ENCODE results near the gene AGPS.

Gene AGPS

DNA sequence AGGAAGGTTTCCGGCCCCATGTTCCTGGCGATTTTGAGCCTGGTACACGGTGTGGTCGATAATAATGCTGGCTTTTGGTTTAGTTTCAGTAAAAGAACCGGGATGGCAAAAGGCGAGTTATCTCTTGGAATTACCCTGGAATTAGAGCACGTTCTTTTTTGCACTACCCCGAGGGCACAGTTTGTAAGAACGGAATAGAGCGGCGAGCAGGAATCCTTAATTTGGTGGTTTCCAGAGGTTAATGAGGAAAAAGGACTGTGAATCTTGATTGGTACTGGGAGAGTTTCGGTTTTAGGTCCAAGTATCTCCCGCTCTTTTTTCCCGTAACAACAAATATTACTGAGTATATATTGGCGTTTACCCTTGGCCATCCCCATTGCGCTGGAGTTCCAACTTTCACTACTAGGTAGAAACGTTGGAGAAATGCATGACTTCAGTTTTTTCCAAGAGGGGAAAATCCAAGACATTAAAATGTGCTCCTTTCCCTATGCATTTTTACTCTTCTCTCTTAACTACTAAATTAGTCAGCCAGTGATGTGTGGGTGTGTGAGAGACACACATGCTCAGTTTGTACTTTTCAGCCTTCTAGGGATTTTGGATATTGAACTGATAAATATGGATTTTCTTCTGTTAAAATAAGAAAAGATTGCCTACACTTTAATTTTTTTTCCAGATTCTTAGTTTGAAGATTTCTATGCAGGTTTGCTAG is 160.8 kb downstream of the AGPS start:
- DNase-seq (ENCODE audit: extremely low spot score), result no peak
- ChIA-PET CTCF (interaction anchor here (1.3 kb wide), 1 partner anchor 52 kb away, joined by 3 read pairs; no protein-coding TSS in a partner anchor), POLR2A (no interaction called here)
- TF ChIP-seq, protein P1, sequence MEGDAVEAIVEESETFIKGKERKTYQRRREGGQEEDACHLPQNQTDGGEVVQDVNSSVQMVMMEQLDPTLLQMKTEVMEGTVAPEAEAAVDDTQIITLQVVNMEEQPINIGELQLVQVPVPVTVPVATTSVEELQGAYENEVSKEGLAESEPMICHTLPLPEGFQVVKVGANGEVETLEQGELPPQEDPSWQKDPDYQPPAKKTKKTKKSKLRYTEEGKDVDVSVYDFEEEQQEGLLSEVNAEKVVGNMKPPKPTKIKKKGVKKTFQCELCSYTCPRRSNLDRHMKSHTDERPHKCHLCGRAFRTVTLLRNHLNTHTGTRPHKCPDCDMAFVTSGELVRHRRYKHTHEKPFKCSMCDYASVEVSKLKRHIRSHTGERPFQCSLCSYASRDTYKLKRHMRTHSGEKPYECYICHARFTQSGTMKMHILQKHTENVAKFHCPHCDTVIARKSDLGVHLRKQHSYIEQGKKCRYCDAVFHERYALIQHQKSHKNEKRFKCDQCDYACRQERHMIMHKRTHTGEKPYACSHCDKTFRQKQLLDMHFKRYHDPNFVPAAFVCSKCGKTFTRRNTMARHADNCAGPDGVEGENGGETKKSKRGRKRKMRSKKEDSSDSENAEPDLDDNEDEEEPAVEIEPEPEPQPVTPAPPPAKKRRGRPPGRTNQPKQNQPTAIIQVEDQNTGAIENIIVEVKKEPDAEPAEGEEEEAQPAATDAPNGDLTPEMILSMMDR (IDR thresholded peaks at IDR 0.05; ENCODE audit: control extremely low read depth, extremely low read depth, low read depth, missing control alignments), result no peak

DNA sequence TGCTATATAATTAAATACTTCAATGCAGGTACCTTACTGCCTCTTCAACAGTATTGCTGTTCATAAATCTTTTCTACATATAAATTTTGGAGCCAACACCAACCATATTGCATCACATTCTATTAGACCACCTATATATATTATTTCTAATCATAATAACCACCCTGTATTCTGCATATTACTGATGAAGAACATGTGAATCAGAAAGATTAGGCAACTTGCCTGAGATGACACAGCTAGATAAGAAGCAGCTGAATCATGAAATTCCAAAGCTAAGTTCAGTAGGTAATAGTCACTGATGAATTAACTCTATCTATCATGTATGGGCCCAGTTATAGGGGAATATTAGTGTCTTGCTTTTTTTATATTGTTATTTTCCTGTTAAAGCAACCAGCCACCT is 161.8 kb downstream of the AGPS start:
- POLR2A ChIA-PET, result no interaction called here
- CTCF ChIA-PET, result interaction anchor here (1.2 to 2.7 kb wide), 3 partner anchors 11 to 20 kb away, joined by 4 to 6 read pairs (median 5); no protein-coding TSS in a partner anchor
- TF ChIP-seq, protein P1 (IDR thresholded peaks at IDR 0.05; ENCODE audit: control extremely low read depth, extremely low read depth, low read depth, missing control alignments), result no peak
- no peak for DNase-seq (ENCODE audit: extremely low spot score)

DNA sequence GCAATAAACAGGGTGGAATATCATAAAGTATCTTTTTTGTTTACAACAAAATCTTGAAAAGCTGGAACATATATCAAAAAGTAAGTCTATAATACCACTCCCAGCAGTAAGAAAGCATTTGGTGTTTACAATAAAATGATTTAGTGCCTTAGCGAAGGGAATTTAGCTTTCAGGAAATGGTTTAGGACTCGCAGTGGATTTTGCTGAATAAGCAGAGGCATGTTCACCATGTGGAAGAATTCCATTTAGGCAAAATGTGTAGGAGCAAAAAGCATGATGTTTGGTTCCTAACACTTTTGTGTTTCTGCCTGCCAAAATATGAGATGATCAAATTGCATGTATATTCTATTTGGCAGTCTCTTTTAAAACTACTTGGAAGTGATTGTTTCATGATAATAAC is 163.6 kb downstream of the AGPS start:
- ChIA-PET POLR2A (no interaction called here), CTCF (interaction anchor here (1.0 to 2.7 kb wide), 4 partner anchors 9 to 66 kb away, joined by 3 to 6 read pairs (median 4); no protein-coding TSS in a partner anchor)
- TF ChIP-seq, protein P1 (IDR thresholded peaks at IDR 0.05; ENCODE audit: control extremely low read depth, extremely low read depth, low read depth, missing control alignments), result no peak
- no peak for DNase-seq (ENCODE audit: extremely low spot score)

DNA sequence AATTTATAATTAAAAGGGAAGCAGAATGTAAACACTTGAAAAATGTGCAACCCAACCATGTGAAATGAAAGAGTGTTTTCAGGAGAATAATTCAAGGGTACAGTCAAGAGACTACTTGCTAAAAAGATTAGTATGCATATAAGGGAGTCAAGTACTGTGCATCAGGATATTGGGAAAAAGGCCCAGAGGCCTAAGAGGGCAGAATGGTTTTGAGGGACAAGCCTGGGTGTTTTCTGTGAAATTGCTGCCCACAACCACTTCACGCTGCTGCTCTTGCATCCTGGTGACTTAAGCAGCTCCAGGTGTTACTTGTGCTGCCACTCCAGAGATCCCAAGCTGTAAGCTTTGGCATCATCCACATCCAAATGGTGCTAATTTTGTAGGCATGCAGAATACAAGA is 165.2 kb downstream of the AGPS start:
- no peak for DNase-seq (ENCODE audit: extremely low spot score)
- TF ChIP-seq, protein P1 (IDR thresholded peaks at IDR 0.05; ENCODE audit: control extremely low read depth, extremely low read depth, low read depth, missing control alignments), result no peak
- CTCF ChIA-PET, result interaction anchor here (0.9 kb wide), 1 partner anchor 45 kb away, joined by 3 read pairs; no protein-coding TSS in a partner anchor
- POLR2A ChIA-PET, result no interaction called here

DNA sequence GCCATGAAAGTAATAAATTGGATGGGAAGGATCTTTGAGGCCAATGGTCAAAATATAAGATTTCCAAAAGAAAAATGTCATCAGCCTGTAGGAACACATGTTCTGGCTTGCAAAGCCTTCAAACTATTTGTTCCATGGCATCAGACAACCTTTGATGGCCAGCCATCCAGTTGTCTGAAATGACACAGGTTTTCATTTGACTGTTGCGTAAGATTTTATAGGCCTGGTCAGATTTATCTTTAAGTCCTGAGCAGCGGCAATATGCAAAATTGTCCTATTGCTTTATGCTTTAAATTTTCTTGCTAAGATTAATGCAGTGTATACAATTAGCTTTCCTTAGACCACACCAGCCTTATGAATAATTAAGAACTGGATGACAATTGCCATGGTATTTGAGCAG is 167.1 kb downstream of the AGPS start:
- ChIA-PET CTCF (interaction anchor here (1.1 kb wide), 1 partner anchor 18 kb away, joined by 3 read pairs; no protein-coding TSS in a partner anchor), POLR2A (no interaction called here)
- DNase-seq (ENCODE audit: extremely low spot score), result no peak
- TF ChIP-seq, protein P1 (IDR thresholded peaks at IDR 0.05; ENCODE audit: control extremely low read depth, extremely low read depth, low read depth, missing control alignments), result no peak

DNA sequence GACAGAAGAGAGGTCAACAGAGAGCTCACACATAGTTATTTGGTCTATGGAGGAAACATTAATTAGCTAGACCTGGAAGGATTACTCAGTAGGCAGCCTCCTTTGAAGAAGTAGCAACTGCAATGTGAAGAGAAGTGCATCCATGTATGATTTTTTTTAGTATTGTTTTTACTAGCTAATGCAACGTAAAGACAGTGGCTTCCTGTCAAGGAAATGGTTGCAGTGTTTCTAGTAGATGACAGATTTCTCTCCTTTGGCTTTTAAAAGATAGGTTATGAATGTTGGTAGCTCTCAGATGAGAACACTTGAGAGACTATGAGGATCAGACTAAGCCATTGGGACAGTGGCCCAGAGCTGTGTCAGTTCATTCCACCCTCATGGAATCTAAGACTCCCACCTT is 175.8 kb downstream of the AGPS start:
- POLR2A ChIA-PET, result no interaction called here
- DNase-seq (ENCODE audit: extremely low spot score), result peak; percentile 22
- CTCF ChIA-PET, result interaction anchor here (0.9 to 1.3 kb wide), 3 partner anchors 13 to 84 kb away, joined by 3 to 8 read pairs (median 4); no protein-coding TSS in a partner anchor
- TF ChIP-seq, protein P1 (IDR thresholded peaks at IDR 0.05; ENCODE audit: control extremely low read depth, extremely low read depth, low read depth, missing control alignments), result no peak

Data from GM10248 (cell line).